GM12878 (cell line): ENCODE data around the gene RAET1G. TPM values are rescaled to one million over a fixed set of nuclear protein-coding genes. Genes with fewer than 3 reads are reported as not detected.

Source experiments
- ATAC-seq: fragments of 200-7000 bp; cut with Tn5 transposase; 3 replicates; pipeline ENCODE4 v1.9.1; 2020; ENCODE audit warnings: mild to moderate bottlenecking, moderate library complexity
- BruUV-seq: library from RNA; stranded (reverse); fragments of 400-500 nt; replicated peaks from 2 replicates; lab custom pipeline; 2021; lab: Mats Ljungman, UMichigan
- CTCF ChIA-PET: fragments of 300-600 bp; sonication (Branson Sonifier 250); formaldehyde crosslinking; extraction: SDS; loops from one replicate; lab custom pipeline; 2021; ENCODE audit warnings: inconsistent platforms; lab: Yijun Ruan, JAX
- POLR2A ChIA-PET: fragments of 350-600 bp; formaldehyde crosslinking; extraction: SDS; loops from one replicate; lab custom pipeline; 2021; ENCODE audit warnings: inconsistent platforms; lab: Charles Lee
- RAD21 ChIA-PET: fragments of 300-600 bp; sonication (Branson Sonifier 250); formaldehyde crosslinking; loops from one replicate; lab custom pipeline; 2023; ENCODE audit warnings: antibody characterized with exemption; ENCODE audit not compliant: unreplicated experiment; lab: Charles Lee
- SMC1A ChIA-PET: fragments of 300-600 bp; sonication (Branson Sonifier 250); formaldehyde crosslinking; loops from one replicate; lab custom pipeline; 2023; ENCODE audit not compliant: unreplicated experiment, uncharacterized antibody; lab: Charles Lee
- DNase-seq: peaks from one replicate; pipeline ENCODE4 v3.0.0-alpha.2; 2011; ENCODE audit warnings: low read depth, low spot score
- FAIRE-seq: peaks from 3 replicates; lab custom pipeline; 2011; peaks lifted over from hg19 to GRCh38; lab: Jason Lieb, UNC
- H2AFZ ChIP-seq: 2 replicates; pipeline ENCODE4 v1.6.0; 2011; ENCODE audit warnings: low read depth, low read length, control low read depth; ENCODE audit not compliant: control insufficient read depth
- H3K27ac ChIP-seq: 2 replicates; pipeline ENCODE4 v1.5.1; 2011; ENCODE audit warnings: control low read depth; ENCODE audit not compliant: control insufficient read depth, insufficient read depth
- H3K27me3 ChIP-seq, 2 experiments: replicated peaks in 1 of 2; 2 replicates each; pipeline versions ENCODE4 v1.6.0 to v1.6.1; 2011; ENCODE audit warnings: low read length in 1 of 2; ENCODE audit not compliant: control insufficient read depth in 2 of 2, insufficient read depth in 2 of 2
- H3K36me3 ChIP-seq, 2 experiments: 2 replicates each; pipeline ENCODE4 v1.5.1; 2011; ENCODE audit warnings: low read length in 1 of 2; ENCODE audit not compliant: control insufficient read depth in 2 of 2, insufficient read depth in 2 of 2
- H3K4me1 ChIP-seq: 2 replicates; pipeline ENCODE4 v1.6.1; 2011; ENCODE audit warnings: mild to moderate bottlenecking, low read length, moderate library complexity, mixed read lengths; ENCODE audit not compliant: control insufficient read depth, insufficient read depth
- H3K4me2 ChIP-seq: 2 replicates; pipeline ENCODE4 v1.6.0; 2011; ENCODE audit warnings: control low read depth; ENCODE audit not compliant: control insufficient read depth, insufficient read depth
- H3K4me3 ChIP-seq: fragments of 200-600 bp; sonication (generic); 2 replicates; pipeline ENCODE4 v1.5.1; 2016
- H3K79me2 ChIP-seq: 2 replicates; pipeline ENCODE4 v1.6.0; 2011; ENCODE audit warnings: low read length; ENCODE audit not compliant: control insufficient read depth, insufficient read depth
- H3K9ac ChIP-seq: 2 replicates; pipeline ENCODE4 v1.8.0; 2011; ENCODE audit warnings: low read length, control low read depth, mixed read lengths; ENCODE audit not compliant: control insufficient read depth, insufficient read depth
- H3K9me3 ChIP-seq: replicated peaks from 3 replicates; pipeline ENCODE4 v1.5.1; 2011; ENCODE audit warnings: mild to moderate bottlenecking, low read length; ENCODE audit not compliant: control insufficient read depth, insufficient read depth
- H4K20me1 ChIP-seq: 2 replicates; pipeline ENCODE4 v1.6.0; 2011; ENCODE audit not compliant: control insufficient read depth, insufficient read depth
- DPF2 ChIP-seq: fragments of 450-650 bp; IDR thresholded peaks from 2 replicates; pipeline ENCODE4 v1.6.1; 2017; ENCODE audit warnings: mild to moderate bottlenecking
- ETV6 ChIP-seq, 2 experiments: fragments of 450-650 bp in 1 of 2; IDR thresholded peaks in 1 of 2; conservative IDR thresholded peaks in 1 of 2; 2 replicates each; pipeline ENCODE4 v1.6.1; 2014; ENCODE audit warnings: antibody characterized with exemption in 1 of 2, borderline replicate concordance in 1 of 2, low read depth in 1 of 2, mild to moderate bottlenecking in 1 of 2, moderate library complexity in 1 of 2
- IKZF2 ChIP-seq, 2 experiments: fragments of 450-650 bp; IDR thresholded peaks; 2 replicates each; pipeline ENCODE4 v1.6.1; 2017; ENCODE audit warnings: mild to moderate bottlenecking in 2 of 2, moderate library complexity in 2 of 2
- NFXL1 ChIP-seq: fragments of 450-650 bp; IDR thresholded peaks from 2 replicates; pipeline ENCODE4 v1.6.1; 2017; ENCODE audit warnings: antibody characterized with exemption, mild to moderate bottlenecking, borderline replicate concordance
- NFYB ChIP-seq: IDR thresholded peaks from 2 replicates; pipeline ENCODE4 v1.6.1; 2011; ENCODE audit warnings: low read depth, mild to moderate bottlenecking, low read length, improper control_type of control experiment, moderate library complexity; ENCODE audit not compliant: insufficient read depth
- PAX8 ChIP-seq: fragments of 450-650 bp; IDR thresholded peaks from 2 replicates; pipeline ENCODE4 v1.6.1; 2017; ENCODE audit warnings: mild to moderate bottlenecking, moderate library complexity
- REST ChIP-seq: IDR thresholded peaks from 2 replicates; pipeline ENCODE4 v1.6.1; 2012; ENCODE audit warnings: mild to moderate bottlenecking, low read depth, low read length
- SREBF2 ChIP-seq: IDR thresholded peaks from 2 replicates; pipeline ENCODE4 v1.6.1; 2012; ENCODE audit warnings: mild to moderate bottlenecking, low read length
- TCF7 ChIP-seq: IDR thresholded peaks from 2 replicates; pipeline ENCODE4 v1.6.1; 2014; ENCODE audit warnings: antibody characterized with exemption, borderline replicate concordance
- YBX1 ChIP-seq: fragments of 450-650 bp; IDR thresholded peaks from 2 replicates; pipeline ENCODE4 v1.6.1; 2016; ENCODE audit warnings: antibody characterized with exemption
- ZSCAN29 ChIP-seq: fragments of 450-650 bp; IDR thresholded peaks from 2 replicates; pipeline ENCODE4 v1.6.1; 2017; ENCODE audit warnings: mild to moderate bottlenecking, moderate library complexity
- WGBS: methylation state at CpG from one replicate; pipeline ENCODE4 v1.1.6; 2016; ENCODE audit warnings: low lambda C conversion rate; ENCODE audit not compliant: insufficient replicate concordance, insufficient coverage; ENCODE audit errors: missing lambda C conversion rate; 5-methylcytosine and 5-hydroxymethylcytosine counted together
- in situ Hi-C: fragments of 300-500 bp; cut with MboI; formaldehyde crosslinking; loops from 9 replicates; pipeline ENCODE4 v1.14.3; 2018; ENCODE audit warnings: mixed read lengths
- intact Hi-C: fragments of 100-400 bp; cut with micrococcal nuclease; formaldehyde crosslinking; loops from one replicate; pipeline ENCODE4 v1.14.2; 2022; ENCODE audit not compliant: unreplicated experiment
- polyA plus RNA-seq, 11 experiments: library from polyadenylated mRNA; depleted of rRNA in 4 of 11; unstranded in 6 of 11; stranded (reverse) in 5 of 11; fragments of >200 nt; fragmentation: Nextera tagmentation in 4 of 11; fragmentation: Illumina TruSeq in 1 of 11; extraction: Ambion mirVana in 4 of 11; extraction: Trizol in 1 of 11; gene quantifications; 1 replicate in 1 of 11; 2 replicates in 10 of 11; pipeline versions ENCODE4 v1.2.1 to v1.2.3, GENCODE V29; 2011 to 2016; ENCODE audit warnings: inconsistent platforms in 2 of 11, missing spikeins in 2 of 11, low read depth in 1 of 11
- total RNA-seq, 4 experiments: library from RNA; depleted of rRNA in 3 of 4; stranded (reverse); fragments of >200 nt in 3 of 4; fragmentation: Illumina TruSeq in 1 of 4; extraction: Trizol in 1 of 4; gene quantifications; 2 replicates each; pipeline versions ENCODE4 v1.2.1 to v1.2.3, GENCODE V29; 2013 to 2021

Gene RAET1G
- total and polyA plus RNA-seq, 10 of the 15 experiments (the other 5 are each of a cell fraction or from before 2014, with no cell fraction given), result not detected

DNA sequence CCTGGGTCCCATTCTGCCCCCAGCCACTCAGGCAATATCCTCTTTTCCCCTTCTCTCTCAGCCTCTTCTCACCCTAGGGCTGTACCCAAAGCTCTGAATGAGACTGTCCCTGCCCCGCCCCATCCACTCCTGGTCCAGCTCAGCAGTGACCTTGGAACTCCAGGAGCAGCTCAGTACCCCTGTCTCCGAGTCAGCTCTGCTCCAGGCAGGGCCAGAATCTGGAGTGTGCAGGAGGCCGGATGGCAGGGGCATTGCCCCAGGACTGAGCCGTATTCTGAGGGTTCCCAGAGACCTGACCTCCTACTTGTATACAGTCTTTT, 2.0 kb upstream of the RAET1G start:
- in situ Hi-C loops, result loop anchor here (5.0 kb wide), 1 partner anchor 93 kb away; no protein-coding TSS in a partner anchor
- SMC1A ChIA-PET, result no interaction called here
- H3K9me3 ChIP-seq, result no peaks in the 10 kb centered on the region; the same call in 2 of the 3 replicates
- H3K27me3 ChIP-seq, result peaks cover 8 to 17% of the 10 kb centered on the region in 2 experiments
- H3K4me1 ChIP-seq, result no peaks in the 10 kb centered on the region
- H3K36me3 ChIP-seq, result no peaks in the 10 kb centered on the region
- no peaks in the 10 kb centered on the region; the same call in 1 of the 2 replicates for H4K20me1 ChIP-seq
- no peak overlapping the region for H3K9ac ChIP-seq
- RAD21 ChIA-PET, result no interaction called here
- 34% methylated on average over 4 of the region's 4 CpGs for WGBS
- ATAC-seq (peak; percentile 26), DNase-seq (no peak), FAIRE-seq (no peak)
- BruUV-seq, result no TSS peak
- CTCF ChIA-PET, result interaction anchor here (0.7 to 2.1 kb wide), 4 partner anchors 88 to 891 kb away, joined by 3 to 11 read pairs (median 4); no protein-coding TSS in a partner anchor
- POLR2A ChIA-PET, result interaction anchor here (1.2 kb wide), 1 partner anchor 71 kb away, joined by 3 read pairs; no protein-coding TSS in a partner anchor
- H3K79me2 ChIP-seq, result no peaks in the 10 kb centered on the region
- TF ChIP-seq SREBF2, result no peak
- no peak for TF ChIP-seq IKZF2 (IDR thresholded peaks at IDR 0.05)
- TF ChIP-seq NFYB, result no peak
- TF ChIP-seq REST, result no peak
- no peak for TF ChIP-seq TCF7
- TF ChIP-seq PAX8, result no peak
- no peak for TF ChIP-seq ETV6 (conservative IDR thresholded peaks at IDR 0.05 in 1 of 2, IDR thresholded peaks at IDR 0.05 in 1 of 2; ENCODE audit: borderline replicate concordance in 1 of 2, low read depth in 1 of 2)
- no peak for TF ChIP-seq DPF2
- no peak for TF ChIP-seq YBX1
- no peak for TF ChIP-seq ZSCAN29
- TF ChIP-seq NFXL1, result no peak
- intact Hi-C loops, result no loop called here
- H3K4me3 ChIP-seq, result no peak overlapping the region
- no peak overlapping the region for H3K27ac ChIP-seq
- H3K4me2 ChIP-seq, result no peak overlapping the region
- H2AFZ ChIP-seq, result no peak overlapping the region
